IMR-90 (cell line): ENCODE data around the gene TPT1. TPM values are rescaled to one million over a fixed set of nuclear protein-coding genes. Genes with fewer than 3 reads are reported as not detected.

Experiments used
- CEBPB ChIP-seq: IDR thresholded peaks from 2 replicates; pipeline ENCODE4 v1.6.1; 2012; ENCODE audit warnings: low read depth, low read length, improper control_type of control experiment
- CHD1 ChIP-seq: IDR thresholded peaks from 2 replicates; pipeline ENCODE4 v1.6.1; 2012; ENCODE audit warnings: low read depth, low read length, improper control_type of control experiment
- CTCF ChIP-seq: conservative IDR thresholded peaks from 2 replicates; pipeline ENCODE4 v1.5.1; 2012; ENCODE audit warnings: mild to moderate bottlenecking, low read depth, low read length, improper control_type of control experiment
- MAZ ChIP-seq: IDR thresholded peaks from 2 replicates; pipeline ENCODE4 v1.6.1; 2012; ENCODE audit warnings: low read depth, mild to moderate bottlenecking, low read length, improper control_type of control experiment, moderate library complexity, borderline replicate concordance
- MXI1 ChIP-seq: IDR thresholded peaks from 2 replicates; pipeline ENCODE4 v1.6.1; 2012; ENCODE audit warnings: low read depth, mild to moderate bottlenecking, low read length, moderate library complexity, borderline replicate concordance
- RCOR1 ChIP-seq: IDR thresholded peaks from 2 replicates; pipeline ENCODE4 v1.6.1; 2012; ENCODE audit warnings: mild to moderate bottlenecking, low read length, improper control_type of control experiment; ENCODE audit not compliant: insufficient replicate concordance
- polyA plus RNA-seq, 3 experiments: library from polyadenylated mRNA; depleted of rRNA; stranded (reverse); fragments of >200 nt; gene quantifications; 2 replicates each; pipeline ENCODE4 v1.2.3, GENCODE V29; 2012; ENCODE audit warnings: low replicate concordance in 1 of 3
- total RNA-seq: library from RNA; depleted of rRNA; stranded (reverse); fragments of >200 nt; gene quantifications from 2 replicates; pipeline ENCODE4 v1.2.3, GENCODE V29; 2012

Gene TPT1
- total and polyA plus RNA-seq, 2 of the 4 experiments (the other 2 are of a cell fraction) = 1,663 to 2,665 TPM

GRCh38 chr13:45325806-45326205 is 15.2 kb downstream of the TPT1 start (continued):
- TF ChIP-seq CTCF = no peak
- TF ChIP-seq RCOR1 = peak; percentile 94
- TF ChIP-seq CEBPB = peak; percentile 27; the same call in 1 of the 2 replicates
- peak; percentile 84 for TF ChIP-seq MXI1
- no peak for TF ChIP-seq CHD1
- TF ChIP-seq MAZ = no peak
